ENCODE data around the gene MOB4.

DNA sequence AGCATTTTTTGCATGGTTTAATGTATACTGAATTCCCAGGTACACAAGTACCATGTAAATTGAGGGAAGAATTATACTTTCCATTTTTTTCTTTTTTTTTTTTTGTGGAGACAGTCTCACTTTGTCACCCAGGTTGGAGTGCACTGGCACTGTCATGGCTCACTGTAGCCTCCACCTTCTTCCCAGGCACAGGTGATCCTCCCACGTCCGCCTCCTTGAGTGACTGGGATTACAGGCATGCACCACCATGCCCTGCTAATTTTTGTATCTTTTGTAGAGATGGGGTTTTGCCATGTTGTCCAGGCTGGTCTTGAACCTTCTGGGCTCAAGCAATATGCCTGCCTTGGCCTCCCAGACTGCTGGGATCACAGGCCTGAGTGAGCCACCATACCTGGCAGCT is 11.9 kb upstream of the MOB4 start:
- TF ChIP-seq CTCF (IDR thresholded peaks at IDR 0.05) (no peak), USF1 (IDR thresholded peaks at IDR 0.05; ENCODE audit: borderline replicate concordance, low read depth) (no peak), EP300 (IDR thresholded peaks at IDR 0.05; ENCODE audit: borderline replicate concordance in 1 of 2, low read depth in 1 of 2, low read length in 1 of 2) (no peak), NRF1 (IDR thresholded peaks at IDR 0.05; ENCODE audit: low read depth, low read length) (no peak), USF2 (IDR thresholded peaks at IDR 0.05; ENCODE audit: borderline replicate concordance, low read depth, low read length) (no peak), EZH2phosphoT487 (IDR thresholded peaks at IDR 0.05; ENCODE audit: borderline replicate concordance, low read depth) (no peak), PBX3 (IDR thresholded peaks at IDR 0.05) (no peak)
